Suprapubic skin (tissue), 4 donors: Measurements from ENCODE around the gene NEK11. TPM values are rescaled to one million over a fixed set of nuclear protein-coding genes. Genes with fewer than 3 reads are reported as not detected.

Source experiments
- DNase-seq, 2 donors: peaks; one replicate each; pipeline ENCODE4 v3.0.0-alpha.2; 2019; ENCODE audit warnings: low spot score in 2 of 2
- H3K27ac ChIP-seq: fragments of 200-600 bp; sonication (generic); one replicate; pipeline ENCODE4 v1.5.1; 2019
- H3K27me3 ChIP-seq: fragments of 200-600 bp; sonication (generic); one replicate; pipeline ENCODE4 v1.5.1; 2019
- H3K36me3 ChIP-seq: fragments of 200-600 bp; sonication (generic); one replicate; pipeline ENCODE4 v1.5.1; 2019
- H3K4me1 ChIP-seq: fragments of 200-600 bp; sonication (generic); one replicate; pipeline ENCODE4 v1.5.1; 2019
- H3K4me3 ChIP-seq: fragments of 200-600 bp; sonication (generic); one replicate; pipeline ENCODE4 v1.5.1; 2019; ENCODE audit warnings: mild to moderate bottlenecking
- H3K9me3 ChIP-seq: fragments of 200-600 bp; sonication (generic); one replicate; pipeline ENCODE4 v1.5.1; 2019
- CTCF ChIP-seq, 2 donors: fragments of 200-600 bp in 1 of 2; fragments of 450-650 bp in 1 of 2; sonication (generic) in 1 of 2; IDR thresholded peaks; one replicate each; pipeline ENCODE4 v1.5.1; 2016 to 2019; ENCODE audit warnings: antibody characterized with exemption in 2 of 2, mild to moderate bottlenecking in 1 of 2, moderate library complexity in 1 of 2
- EP300 ChIP-seq: sonication (generic); formaldehyde crosslinking; IDR thresholded peaks from one replicate; pipeline ENCODE4 v1.6.1; 2017; ENCODE audit warnings: antibody characterized with exemption
- POLR2A ChIP-seq, 2 donors: fragments of 450-650 bp; IDR thresholded peaks; one replicate each; pipeline ENCODE4 v1.6.1; 2017; ENCODE audit warnings: antibody characterized with exemption in 2 of 2, mild to moderate bottlenecking in 2 of 2, moderate library complexity in 2 of 2
- POLR2AphosphoS5 ChIP-seq, 3 donors: sonication (generic); formaldehyde crosslinking; IDR thresholded peaks; one replicate each; pipeline ENCODE4 v1.6.1; 2017; ENCODE audit warnings: antibody characterized with exemption in 3 of 3
- WGBS: methylation state at CpG from one replicate; pipeline ENCODE4 v1.1.5; 2018; 5-methylcytosine and 5-hydroxymethylcytosine counted together
- total RNA-seq, 4 donors: library from RNA; depleted of rRNA; stranded (reverse); fragments of >200 nt; gene quantifications; one replicate each; pipeline ENCODE4 v1.1.0, GENCODE V29; 2016

The NEK11 gene
- total RNA-seq, 4 donors from 2014 or later: 4.2 to 11.0 (median 7.5) TPM

- H3K27me3 ChIP-seq: no peaks in the 10 kb centered on the region
- no peaks in the 10 kb centered on the region for H3K4me1 ChIP-seq
- H3K36me3 ChIP-seq: no peaks in the 10 kb centered on the region
- TF ChIP-seq CTCF (IDR thresholded peaks at IDR 0.05) (no peak), EP300 (no peak), POLR2AphosphoS5 (IDR thresholded peaks at IDR 0.05) (no peak), POLR2A (IDR thresholded peaks at IDR 0.05) (no peak)
- WGBS: 88% methylated on average over 4 of the region's 4 CpGs
- no peak overlapping the region for H3K4me3 ChIP-seq
- no peak overlapping the region for H3K27ac ChIP-seq
- no peaks in the 10 kb centered on the region for H3K9me3 ChIP-seq
- DNase-seq: no peak
These were observed 168.1 kb downstream of the NEK11 start for GRCh38 chr3:131194816-131195215.

GRCh38 chr3:131200636-131201199 is 174.0 kb downstream of the NEK11 start:
- Histone ChIP-seq H3K27ac (no peak overlapping the region), H3K27me3 (no peaks in the 10 kb centered on the region), H3K4me3 (no peak overlapping the region), H3K9me3 (no peaks in the 10 kb centered on the region), H3K36me3 (no peaks in the 10 kb centered on the region), H3K4me1 (no peaks in the 10 kb centered on the region)
- DNase-seq: no peak
- no peak for TF ChIP-seq POLR2A (IDR thresholded peaks at IDR 0.05)
- TF ChIP-seq CTCF (IDR thresholded peaks at IDR 0.05): no peak
- no peak for TF ChIP-seq EP300
- 96% methylated on average over 4 of the region's 4 CpGs for WGBS

- no peak for DNase-seq
- H3K27me3 ChIP-seq: no peaks in the 10 kb centered on the region
- H3K4me1 ChIP-seq: peaks cover 7% of the 10 kb centered on the region
- TF ChIP-seq POLR2AphosphoS5 (IDR thresholded peaks at IDR 0.05) (no peak), CTCF (IDR thresholded peaks at IDR 0.05) (no peak), POLR2A (IDR thresholded peaks at IDR 0.05) (no peak), EP300 (no peak)
- H3K36me3 ChIP-seq: no peaks in the 10 kb centered on the region
- 37% methylated on average over 1 of the region's 1 CpG for WGBS
- H3K27ac ChIP-seq: no peak overlapping the region
- H3K9me3 ChIP-seq: no peaks in the 10 kb centered on the region
- H3K4me3 ChIP-seq: no peak overlapping the region
These were observed 189.7 kb downstream of the NEK11 start for GRCh38 chr3:131216330-131216729.

- H3K36me3 ChIP-seq: no peaks in the 10 kb centered on the region
- 52% methylated on average over 6 of the region's 6 CpGs for WGBS
- H3K4me3 ChIP-seq: no peak overlapping the region
- H3K27ac ChIP-seq: no peak overlapping the region
- H3K9me3 ChIP-seq: no peaks in the 10 kb centered on the region
- H3K4me1 ChIP-seq: peaks cover 7% of the 10 kb centered on the region
- H3K27me3 ChIP-seq: no peaks in the 10 kb centered on the region
- TF ChIP-seq POLR2A (IDR thresholded peaks at IDR 0.05) (no peak), POLR2AphosphoS5 (IDR thresholded peaks at IDR 0.05) (no peak), EP300 (no peak), CTCF (IDR thresholded peaks at IDR 0.05) (no peak)
- DNase-seq: no peak
These were observed 190.1 kb downstream of the NEK11 start for GRCh38 chr3:131216801-131217200.

GRCh38 chr3:131217296-131217741 is 190.6 kb downstream of the NEK11 start:
- no peak for DNase-seq
- H3K9me3 ChIP-seq: no peaks in the 10 kb centered on the region
- no peaks in the 10 kb centered on the region for H3K36me3 ChIP-seq
- H3K27me3 ChIP-seq: no peaks in the 10 kb centered on the region
- TF ChIP-seq POLR2AphosphoS5 (IDR thresholded peaks at IDR 0.05) (no peak), EP300 (no peak), CTCF (IDR thresholded peaks at IDR 0.05) (no peak)
- H3K4me3 ChIP-seq: no peak overlapping the region
- H3K27ac ChIP-seq: no peak overlapping the region
- 58% methylated on average over 6 of the region's 6 CpGs for WGBS
- peaks cover 7% of the 10 kb centered on the region for H3K4me1 ChIP-seq
